ENCODE data around the gene STRAP. TPM values are rescaled to one million over a fixed set of nuclear protein-coding genes. Genes with fewer than 3 reads are reported as not detected.

The STRAP gene
- total and polyA plus RNA-seq, 4 donors: 33.5 to 63.8 (median 48.1) TPM

DNA sequence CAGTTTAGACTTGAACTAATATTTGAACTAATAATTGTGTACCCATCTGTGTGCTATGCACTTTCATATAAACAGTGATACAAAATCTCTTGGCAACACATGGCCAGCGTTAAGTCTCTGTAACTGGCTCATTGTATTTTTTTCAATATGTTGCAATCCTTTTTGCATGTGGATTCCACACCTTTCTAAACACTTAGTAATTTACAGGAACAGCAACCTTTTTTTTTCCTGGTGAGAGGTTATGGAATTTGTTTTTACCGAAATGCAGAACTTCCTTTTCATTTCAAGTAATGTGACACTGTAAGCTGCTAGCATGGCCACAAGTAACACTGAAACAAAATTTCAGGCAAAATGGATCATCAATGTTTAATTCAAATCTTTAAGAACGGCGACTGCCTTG lies 47.6 kb upstream of the STRAP start:
- WGBS: 77% methylated on average over 4 of the region's 4 CpGs

DNA sequence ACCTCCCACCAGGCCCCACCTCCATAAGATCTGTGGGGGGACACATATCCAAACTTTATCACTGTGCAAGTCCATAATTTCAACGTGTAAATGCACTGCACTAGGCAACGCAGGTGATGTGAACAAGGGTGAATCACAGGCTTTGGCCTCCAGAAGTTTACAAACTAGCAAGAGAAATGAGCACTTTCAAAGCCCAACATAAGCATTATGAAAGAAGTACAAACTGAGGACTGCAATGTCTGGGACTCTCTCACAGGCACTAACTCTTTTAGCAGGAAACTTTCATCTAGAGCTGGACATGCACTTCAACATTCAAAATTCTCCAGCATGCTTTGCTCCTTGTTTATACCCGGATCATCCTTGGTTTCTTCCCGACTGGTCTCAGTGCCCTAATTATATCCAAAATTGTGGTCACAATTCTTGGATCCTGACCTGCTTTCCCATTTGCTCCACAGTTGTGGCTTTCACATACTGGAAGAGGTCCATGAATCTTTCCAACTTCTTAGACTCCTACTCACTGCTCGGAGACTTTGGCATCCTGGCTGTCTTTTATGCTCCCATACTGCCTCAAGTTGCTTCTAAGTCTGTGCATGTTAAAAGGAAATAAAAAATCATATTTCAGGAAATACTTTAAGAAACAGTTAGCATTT lies 44.9 kb upstream of the STRAP start:
- no peak overlapping the region for H3K27ac ChIP-seq (ENCODE audit: low read depth in 1 of 2, low read length in 2 of 2)
- 84% methylated on average over 5 of the region's 5 CpGs for WGBS

More for the DNA sequence above, 47.6 kb upstream of the STRAP start:
- H3K27me3 ChIP-seq (ENCODE audit: control insufficient read depth in 4 of 4, insufficient read depth in 4 of 4, low read length in 3 of 4): no peaks in the 10 kb centered on the region
- H3K9ac ChIP-seq (ENCODE audit: low read depth in 1 of 2, low read length in 2 of 2): no peak overlapping the region
- H3K4me3 ChIP-seq (ENCODE audit: low read depth in 1 of 3, low read length in 3 of 3): no peak overlapping the region
- H3K9me3 ChIP-seq (ENCODE audit: control insufficient read depth in 4 of 4, low read length in 3 of 4): no peaks in the 10 kb centered on the region
- no peaks in the 10 kb centered on the region for H3K36me3 ChIP-seq (ENCODE audit: control insufficient read depth in 4 of 4, insufficient read depth in 3 of 4, low read depth in 1 of 4, low read length in 3 of 4)
- H3K4me1 ChIP-seq (ENCODE audit: control insufficient read depth in 4 of 4, insufficient read depth in 4 of 4, low read length in 3 of 4): no peaks in the 10 kb centered on the region
- no peak overlapping the region for H3K27ac ChIP-seq (ENCODE audit: low read depth in 1 of 2, low read length in 2 of 2)
- TF ChIP-seq JUND (IDR thresholded peaks at IDR 0.05) (no peak), HNF4A (conservative IDR thresholded peaks at IDR 0.05) (no peak), TAF1 (conservative IDR thresholded peaks at IDR 0.05) (no peak), GABPA (IDR thresholded peaks at IDR 0.05 in 1 of 2, conservative IDR thresholded peaks at IDR 0.05 in 1 of 2) (no peak)
- DNase-seq (ENCODE audit: low spot score): no peak

DNA sequence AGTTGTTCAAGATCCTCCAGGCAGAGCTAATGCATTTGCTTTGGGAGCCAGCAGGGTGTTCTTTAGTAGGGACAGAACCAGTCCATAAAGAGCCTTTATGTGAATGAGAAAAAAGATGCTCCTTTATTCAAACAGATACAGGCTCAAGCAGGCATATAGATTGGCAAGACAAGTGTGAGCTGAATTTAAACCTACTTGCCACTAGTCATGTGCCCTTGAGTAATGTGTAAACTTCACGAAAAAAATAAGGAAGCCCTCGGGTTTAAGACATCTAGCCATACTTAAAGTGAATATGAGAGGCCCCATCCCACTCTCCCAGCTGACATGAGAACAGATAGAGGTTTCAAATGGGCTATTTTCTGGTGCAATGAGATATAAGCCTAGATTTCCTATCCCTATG lies 43.1 kb upstream of the STRAP start:
- Histone ChIP-seq H3K4me3 (ENCODE audit: low read depth in 1 of 3, low read length in 3 of 3) (no peak overlapping the region), H3K36me3 (ENCODE audit: control insufficient read depth in 4 of 4, insufficient read depth in 3 of 4, low read depth in 1 of 4, low read length in 3 of 4) (no peaks in the 10 kb centered on the region), H3K4me1 (ENCODE audit: control insufficient read depth in 4 of 4, insufficient read depth in 4 of 4, low read length in 3 of 4) (no peaks in the 10 kb centered on the region), H3K9ac (ENCODE audit: low read depth in 1 of 2, low read length in 2 of 2) (no peak overlapping the region), H3K9me3 (ENCODE audit: control insufficient read depth in 4 of 4, low read length in 3 of 4) (no peaks in the 10 kb centered on the region), H3K27ac (ENCODE audit: low read depth in 1 of 2, low read length in 2 of 2) (no peak overlapping the region), H3K27me3 (ENCODE audit: control insufficient read depth in 4 of 4, insufficient read depth in 4 of 4, low read length in 3 of 4) (no peaks in the 10 kb centered on the region)
- TF ChIP-seq HNF4A (conservative IDR thresholded peaks at IDR 0.05) (no peak), HNF4G (IDR thresholded peaks at IDR 0.05) (no peak), GABPA (IDR thresholded peaks at IDR 0.05 in 1 of 2, conservative IDR thresholded peaks at IDR 0.05 in 1 of 2) (no peak), EGR1 (IDR thresholded peaks at IDR 0.05; ENCODE audit: low read depth in 2 of 2) (no peak), FOXA2 (IDR thresholded peaks at IDR 0.05) (no peak)
- TF ChIP-seq, protein P1, sequence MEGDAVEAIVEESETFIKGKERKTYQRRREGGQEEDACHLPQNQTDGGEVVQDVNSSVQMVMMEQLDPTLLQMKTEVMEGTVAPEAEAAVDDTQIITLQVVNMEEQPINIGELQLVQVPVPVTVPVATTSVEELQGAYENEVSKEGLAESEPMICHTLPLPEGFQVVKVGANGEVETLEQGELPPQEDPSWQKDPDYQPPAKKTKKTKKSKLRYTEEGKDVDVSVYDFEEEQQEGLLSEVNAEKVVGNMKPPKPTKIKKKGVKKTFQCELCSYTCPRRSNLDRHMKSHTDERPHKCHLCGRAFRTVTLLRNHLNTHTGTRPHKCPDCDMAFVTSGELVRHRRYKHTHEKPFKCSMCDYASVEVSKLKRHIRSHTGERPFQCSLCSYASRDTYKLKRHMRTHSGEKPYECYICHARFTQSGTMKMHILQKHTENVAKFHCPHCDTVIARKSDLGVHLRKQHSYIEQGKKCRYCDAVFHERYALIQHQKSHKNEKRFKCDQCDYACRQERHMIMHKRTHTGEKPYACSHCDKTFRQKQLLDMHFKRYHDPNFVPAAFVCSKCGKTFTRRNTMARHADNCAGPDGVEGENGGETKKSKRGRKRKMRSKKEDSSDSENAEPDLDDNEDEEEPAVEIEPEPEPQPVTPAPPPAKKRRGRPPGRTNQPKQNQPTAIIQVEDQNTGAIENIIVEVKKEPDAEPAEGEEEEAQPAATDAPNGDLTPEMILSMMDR (IDR thresholded peaks at IDR 0.05; ENCODE audit: low read depth, low read length, missing input control): no peak
- no peak for DNase-seq (ENCODE audit: low spot score)
- 76% methylated on average over 2 of the region's 2 CpGs for WGBS

More for the DNA sequence above, 44.9 kb upstream of the STRAP start:
- Histone ChIP-seq H3K9me3 (ENCODE audit: control insufficient read depth in 4 of 4, low read length in 3 of 4) (no peaks in the 10 kb centered on the region), H3K36me3 (ENCODE audit: control insufficient read depth in 4 of 4, insufficient read depth in 3 of 4, low read depth in 1 of 4, low read length in 3 of 4) (no peaks in the 10 kb centered on the region), H3K27me3 (ENCODE audit: control insufficient read depth in 4 of 4, insufficient read depth in 4 of 4, low read length in 3 of 4) (no peaks in the 10 kb centered on the region), H3K9ac (ENCODE audit: low read depth in 1 of 2, low read length in 2 of 2) (no peak overlapping the region), H3K4me3 (ENCODE audit: low read depth in 1 of 3, low read length in 3 of 3) (no peak overlapping the region), H3K4me1 (ENCODE audit: control insufficient read depth in 4 of 4, insufficient read depth in 4 of 4, low read length in 3 of 4) (no peaks in the 10 kb centered on the region)
- TF ChIP-seq, protein P2, sequence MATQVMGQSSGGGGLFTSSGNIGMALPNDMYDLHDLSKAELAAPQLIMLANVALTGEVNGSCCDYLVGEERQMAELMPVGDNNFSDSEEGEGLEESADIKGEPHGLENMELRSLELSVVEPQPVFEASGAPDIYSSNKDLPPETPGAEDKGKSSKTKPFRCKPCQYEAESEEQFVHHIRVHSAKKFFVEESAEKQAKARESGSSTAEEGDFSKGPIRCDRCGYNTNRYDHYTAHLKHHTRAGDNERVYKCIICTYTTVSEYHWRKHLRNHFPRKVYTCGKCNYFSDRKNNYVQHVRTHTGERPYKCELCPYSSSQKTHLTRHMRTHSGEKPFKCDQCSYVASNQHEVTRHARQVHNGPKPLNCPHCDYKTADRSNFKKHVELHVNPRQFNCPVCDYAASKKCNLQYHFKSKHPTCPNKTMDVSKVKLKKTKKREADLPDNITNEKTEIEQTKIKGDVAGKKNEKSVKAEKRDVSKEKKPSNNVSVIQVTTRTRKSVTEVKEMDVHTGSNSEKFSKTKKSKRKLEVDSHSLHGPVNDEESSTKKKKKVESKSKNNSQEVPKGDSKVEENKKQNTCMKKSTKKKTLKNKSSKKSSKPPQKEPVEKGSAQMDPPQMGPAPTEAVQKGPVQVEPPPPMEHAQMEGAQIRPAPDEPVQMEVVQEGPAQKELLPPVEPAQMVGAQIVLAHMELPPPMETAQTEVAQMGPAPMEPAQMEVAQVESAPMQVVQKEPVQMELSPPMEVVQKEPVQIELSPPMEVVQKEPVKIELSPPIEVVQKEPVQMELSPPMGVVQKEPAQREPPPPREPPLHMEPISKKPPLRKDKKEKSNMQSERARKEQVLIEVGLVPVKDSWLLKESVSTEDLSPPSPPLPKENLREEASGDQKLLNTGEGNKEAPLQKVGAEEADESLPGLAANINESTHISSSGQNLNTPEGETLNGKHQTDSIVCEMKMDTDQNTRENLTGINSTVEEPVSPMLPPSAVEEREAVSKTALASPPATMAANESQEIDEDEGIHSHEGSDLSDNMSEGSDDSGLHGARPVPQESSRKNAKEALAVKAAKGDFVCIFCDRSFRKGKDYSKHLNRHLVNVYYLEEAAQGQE (IDR thresholded peaks at IDR 0.05): no peak
- TF ChIP-seq RXRA (IDR thresholded peaks at IDR 0.05) (no peak), JUND (IDR thresholded peaks at IDR 0.05) (no peak), TAF1 (conservative IDR thresholded peaks at IDR 0.05) (no peak)
- TF ChIP-seq, protein P3, sequence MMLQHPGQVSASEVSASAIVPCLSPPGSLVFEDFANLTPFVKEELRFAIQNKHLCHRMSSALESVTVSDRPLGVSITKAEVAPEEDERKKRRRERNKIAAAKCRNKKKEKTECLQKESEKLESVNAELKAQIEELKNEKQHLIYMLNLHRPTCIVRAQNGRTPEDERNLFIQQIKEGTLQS (IDR thresholded peaks at IDR 0.05): no peak
- DNase-seq (ENCODE audit: low spot score): no peak

All from liver (tissue), 9 donors.